GM18519 (cell line): ENCODE results near the gene ICA1.
"Not testable (repeated sequence)": the region's sequence is repeated elsewhere in the genome, so short reads cannot be mapped to it uniquely, and the experiment has no call there.

ENCODE experiments used
- ATAC-seq: cut with Tn5 transposase; IDR thresholded peaks from one replicate; pipeline ENCODE4 v1.9.1; 2021; ENCODE audit warnings: mild to moderate bottlenecking, moderate library complexity; ENCODE audit not compliant: unreplicated experiment, low FRiP score

ICA1 gene

GRCh38 chr7:8111282-8111960, 150.5 kb downstream of the ICA1 start:
- ATAC-seq: no peak

DNA sequence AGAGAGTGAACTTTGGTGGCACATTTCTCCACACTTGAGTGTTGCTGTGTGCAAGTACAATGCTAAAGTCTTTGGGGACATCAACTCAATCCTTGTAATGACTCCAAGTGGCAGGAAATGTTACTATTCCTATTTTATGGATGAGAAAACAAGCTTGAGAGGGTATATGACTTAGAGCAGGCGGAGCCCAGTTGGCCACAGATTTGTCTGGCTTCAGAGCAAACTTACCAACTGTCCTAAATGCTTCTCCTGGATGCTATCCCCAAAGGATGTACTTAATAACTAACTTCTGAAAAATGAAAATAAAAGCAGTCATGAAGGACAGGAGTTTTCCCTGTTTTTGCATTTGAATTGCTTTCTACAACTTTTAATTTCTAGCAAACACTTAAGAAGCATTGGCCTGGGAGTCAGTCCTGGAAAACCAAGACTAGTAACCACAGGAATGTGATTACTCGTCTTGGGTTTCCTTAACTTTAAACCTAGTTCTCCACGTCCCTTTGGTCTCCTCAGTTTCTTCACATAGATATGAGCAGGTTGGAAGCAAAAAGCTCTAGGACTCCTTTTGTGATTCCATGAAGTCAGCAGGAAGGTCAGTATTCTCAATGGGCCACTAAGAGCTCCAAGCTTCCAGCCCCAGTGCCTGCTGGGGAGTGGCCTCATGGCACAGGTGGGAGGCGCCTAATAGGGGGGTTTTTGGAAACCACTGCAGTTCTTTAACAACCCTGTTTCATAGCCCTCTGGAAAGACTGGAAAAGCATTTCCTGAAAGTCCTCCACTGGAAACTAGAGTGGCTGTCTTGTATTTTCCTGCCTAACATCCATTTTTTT, 152.6 kb downstream of the ICA1 start:
- no peak for ATAC-seq

- no peak for ATAC-seq
These were observed 156.4 kb downstream of the ICA1 start for GRCh38 chr7:8105449-8106095.

- ATAC-seq: no peak
These were observed 158.7 kb downstream of the ICA1 start for GRCh38 chr7:8103282-8103681.

DNA sequence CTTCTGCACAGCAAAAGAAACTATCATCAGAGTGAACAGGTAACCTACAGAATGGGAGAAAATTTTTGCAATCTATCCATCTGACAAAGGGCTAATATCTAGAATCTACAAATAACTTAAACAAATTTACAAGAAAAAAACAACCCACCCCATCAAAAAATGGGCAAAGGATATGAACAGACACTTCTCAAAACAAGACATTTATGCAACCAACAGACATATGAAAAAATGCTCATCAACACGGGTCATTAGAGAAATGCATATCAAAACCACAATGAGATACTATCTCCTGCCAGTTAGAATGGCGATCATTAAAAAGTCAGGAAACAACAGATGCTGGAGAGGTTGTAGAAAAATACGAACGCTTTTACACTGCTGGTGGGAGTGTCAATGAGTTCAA, 160.7 kb downstream of the ICA1 start:
- not testable (repeated sequence) for ATAC-seq

DNA sequence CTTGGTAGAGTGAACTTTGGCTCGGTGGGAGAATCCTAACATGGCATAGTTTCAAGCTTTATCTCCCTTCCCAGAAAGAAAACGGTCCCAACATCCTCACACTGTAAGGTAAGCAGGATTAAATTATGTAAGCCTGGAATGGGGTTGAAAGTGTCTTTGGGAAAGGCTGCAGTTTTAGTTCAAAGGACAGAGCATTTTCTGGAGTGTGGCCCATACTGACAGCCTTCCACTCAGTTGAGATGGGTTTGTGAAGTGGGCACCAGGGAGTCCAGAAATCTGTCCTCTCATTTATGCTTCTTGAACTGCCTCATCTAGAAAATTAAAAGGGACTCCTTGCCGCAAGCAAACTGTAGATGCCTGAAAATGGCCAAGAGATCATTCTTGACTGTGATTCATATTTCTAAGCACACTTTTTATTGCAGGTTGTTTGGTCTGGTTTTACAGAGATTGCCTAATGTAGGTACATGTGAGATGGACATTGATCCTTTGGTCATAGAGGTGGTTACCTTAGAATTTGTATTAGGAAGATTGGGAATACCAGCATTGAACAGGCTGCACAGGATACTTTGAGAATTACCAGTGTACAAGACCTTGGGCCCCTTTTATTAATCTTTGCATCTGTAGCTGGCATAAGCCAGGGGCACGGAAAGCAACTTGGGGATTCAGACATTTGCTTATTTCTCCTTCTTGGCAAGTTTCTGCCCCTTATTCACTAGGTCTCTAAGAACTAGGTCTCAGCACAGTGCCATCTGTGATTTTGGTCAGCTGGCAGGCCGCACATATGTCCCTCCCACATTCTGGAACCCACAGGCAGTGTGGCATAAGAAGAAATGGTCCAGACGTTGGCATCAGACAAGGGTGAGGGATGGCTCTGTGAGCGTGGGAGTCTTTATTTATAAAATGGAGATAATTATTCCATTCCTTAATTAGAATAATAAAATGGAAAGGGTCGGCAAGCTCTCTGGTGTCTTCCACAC, 167.5 kb downstream of the ICA1 start:
- ATAC-seq: no peak

DNA sequence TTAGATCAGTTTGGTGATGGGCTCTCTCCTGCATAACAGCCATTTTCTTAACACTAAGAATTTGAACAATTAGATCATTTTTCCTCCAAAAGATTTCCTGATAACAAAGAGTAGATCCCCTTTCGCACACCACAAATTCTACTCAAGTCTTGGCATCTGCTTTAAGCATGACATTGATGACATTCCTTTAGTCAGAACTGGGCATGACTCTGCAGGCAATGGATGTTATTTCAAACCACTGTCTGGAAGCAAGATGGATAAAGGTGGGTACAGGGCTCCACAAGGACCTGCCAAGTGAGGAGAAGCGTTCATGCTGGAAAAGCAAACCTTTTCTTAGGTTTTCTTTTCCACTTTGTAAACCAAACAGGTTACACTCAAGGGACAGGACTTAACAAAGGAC, 169.8 kb downstream of the ICA1 start:
- no peak for ATAC-seq

GRCh38 chr7:8089036-8089780, 172.8 kb downstream of the ICA1 start:
- ATAC-seq: no peak

- ATAC-seq: no peak
These were observed 175.7 kb downstream of the ICA1 start for GRCh38 chr7:8086239-8086638.

DNA sequence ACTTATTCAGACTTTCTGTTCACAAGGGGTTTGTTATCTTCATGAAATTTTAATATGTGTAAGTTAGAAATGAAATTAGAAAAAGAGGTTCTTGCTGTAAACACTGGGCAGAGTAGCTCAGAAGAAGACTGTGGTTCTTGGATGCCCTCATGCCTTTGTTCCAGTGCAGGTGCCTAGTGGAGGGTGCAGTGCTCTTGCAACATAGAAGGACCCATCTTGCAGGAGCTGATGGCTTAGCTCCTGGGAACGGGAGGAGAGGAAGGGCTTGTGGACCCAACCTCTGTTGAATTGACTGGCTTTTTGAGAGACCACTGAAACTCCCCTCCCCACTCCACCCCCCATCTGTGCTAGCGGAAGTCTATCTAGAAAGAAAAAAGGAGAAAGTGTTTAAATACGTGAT, 176.5 kb downstream of the ICA1 start:
- no peak for ATAC-seq

GRCh38 chr7:8084836-8085235, 177.1 kb downstream of the ICA1 start:
- no peak for ATAC-seq

GRCh38 chr7:8082762-8083161, 179.2 kb downstream of the ICA1 start:
- ATAC-seq: no peak

DNA sequence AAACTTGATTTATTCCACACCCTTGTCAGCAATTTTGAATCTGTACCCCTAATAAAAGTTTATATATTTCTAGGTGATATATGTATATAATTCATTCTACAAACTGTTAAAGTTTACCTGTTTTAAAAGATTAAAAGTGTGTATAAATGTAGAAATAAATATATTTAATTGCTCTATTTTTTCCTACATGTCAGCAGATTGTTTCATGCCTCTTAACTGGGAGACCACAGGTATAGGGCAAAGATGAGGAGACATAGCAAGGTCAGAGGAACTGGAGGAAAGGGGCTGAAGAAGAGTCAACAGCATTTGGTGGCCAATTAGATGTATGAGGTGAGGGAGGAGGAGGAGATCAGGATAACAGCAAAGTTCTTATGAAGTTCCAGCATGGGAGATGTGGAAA, 183.5 kb downstream of the ICA1 start:
- ATAC-seq: no peak

GRCh38 chr7:8070451-8071180, 191.4 kb downstream of the ICA1 start:
- ATAC-seq: no peak

DNA sequence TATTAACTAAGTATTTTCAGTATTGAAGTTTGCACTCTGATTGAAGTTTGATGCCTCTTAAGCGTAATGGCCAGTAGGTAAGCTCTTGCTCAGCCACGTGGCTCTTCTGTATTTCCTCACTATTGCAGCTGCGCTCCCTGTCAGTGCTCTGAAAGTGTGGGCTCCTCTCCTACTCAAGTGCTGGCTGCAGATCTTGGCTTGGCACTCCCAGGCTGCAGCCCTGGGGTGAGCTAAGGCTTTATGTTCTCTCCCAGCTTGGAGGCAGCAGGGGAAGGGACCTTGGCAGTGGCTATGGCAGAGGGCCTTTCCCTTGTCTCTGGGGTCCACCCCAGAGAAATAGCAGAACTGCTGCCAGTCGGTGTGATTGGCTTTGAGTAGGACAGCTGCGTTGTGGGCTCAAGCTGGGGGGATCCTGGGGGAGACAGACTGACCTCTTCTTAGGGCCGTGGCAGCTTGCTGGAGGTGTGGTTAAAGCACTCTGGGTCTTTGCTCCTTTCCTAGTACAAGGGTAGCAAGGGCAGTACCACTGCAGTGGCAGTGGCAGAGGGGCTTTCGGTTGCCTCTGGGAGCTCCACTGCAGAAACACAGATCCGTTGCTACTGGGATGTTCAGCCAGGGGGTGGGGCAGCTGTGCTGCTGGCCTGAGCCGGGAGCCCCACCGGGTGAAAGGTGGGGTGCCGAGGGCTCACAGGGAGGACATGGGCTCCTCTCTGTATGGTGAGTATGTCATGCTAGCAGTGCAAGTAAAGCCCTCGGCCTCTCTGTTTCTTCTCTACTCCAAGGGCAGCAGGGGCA, 192.9 kb downstream of the ICA1 start:
- ATAC-seq: no peak

DNA sequence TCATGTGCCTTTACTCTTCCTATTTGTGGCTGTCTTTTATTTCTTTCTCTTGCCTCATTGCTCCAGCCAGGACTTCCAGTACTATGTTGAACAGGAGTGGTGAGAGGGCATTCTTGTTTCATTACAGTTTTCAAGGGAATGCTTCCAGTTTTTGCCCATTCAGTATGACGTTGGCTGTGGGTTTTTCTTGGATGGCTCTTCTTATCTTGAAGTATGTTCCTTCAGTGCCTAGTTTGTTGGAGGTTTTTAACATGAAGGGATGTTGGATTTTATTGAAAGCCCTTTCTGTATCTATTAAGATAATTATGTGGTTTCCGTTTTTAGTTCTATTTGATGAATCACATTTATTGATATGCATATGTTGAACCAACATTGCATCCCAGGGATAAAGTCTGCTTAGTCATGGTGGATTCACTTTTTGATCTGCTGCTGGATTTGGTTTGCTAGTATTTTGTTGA, 196.6 kb downstream of the ICA1 start:
- no peak for ATAC-seq

DNA sequence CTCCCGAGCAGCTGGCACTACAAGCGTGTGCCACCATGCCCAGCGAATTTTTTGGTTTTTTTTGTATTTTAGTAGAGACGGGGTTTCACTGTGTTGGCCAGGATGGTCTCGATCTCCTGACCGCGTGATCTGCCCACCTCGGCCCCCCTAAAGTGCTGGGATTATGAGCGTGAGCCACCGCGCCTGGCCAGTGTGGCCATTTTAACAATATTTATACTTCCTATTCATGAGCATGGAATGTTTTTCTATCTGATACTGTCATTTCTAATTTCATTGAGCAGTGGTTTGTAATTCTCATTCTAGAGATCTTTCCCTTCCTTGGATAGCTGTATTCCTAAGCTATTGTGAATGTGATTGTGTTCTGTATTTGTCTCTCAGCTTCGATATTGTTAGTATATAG, 197.1 kb downstream of the ICA1 start:
- ATAC-seq: no peak

DNA sequence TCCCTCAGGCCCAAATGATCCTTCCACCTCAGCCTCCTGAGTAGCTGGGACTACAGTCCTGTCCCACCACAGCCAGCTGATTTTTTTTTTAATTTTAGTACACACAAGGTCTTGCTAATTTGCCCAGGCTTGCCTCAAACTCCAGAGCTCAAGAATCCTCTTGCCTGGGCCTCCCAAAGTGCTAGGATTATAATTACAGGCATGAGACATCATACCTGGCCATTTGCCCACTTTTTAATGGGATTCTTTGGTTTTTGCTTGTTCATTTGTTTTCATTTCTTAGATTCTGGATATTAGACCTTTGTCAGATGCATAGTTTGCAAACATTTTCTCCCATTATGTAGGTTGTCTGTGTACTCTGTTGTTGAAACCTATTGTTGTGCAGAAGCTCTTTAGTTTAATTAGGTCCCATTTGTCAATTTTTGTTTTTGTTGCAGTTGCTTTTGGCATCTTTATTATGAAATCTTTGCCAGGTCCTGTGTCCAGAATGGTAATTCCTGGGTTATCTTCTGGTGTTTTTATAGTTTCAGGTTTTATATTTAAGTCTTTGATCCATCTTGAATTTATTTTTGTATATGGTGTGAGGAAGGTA, 198.2 kb downstream of the ICA1 start:
- ATAC-seq: no peak
